Thyroid gland (tissue), 4 donors: ENCODE data around the gene MED14. TPM values are rescaled to one million over a fixed set of nuclear protein-coding genes. Genes with fewer than 3 reads are reported as not detected.

Experiments used
- DNase-seq, 2 donors: peaks; one replicate each; pipeline ENCODE4 v3.0.0-alpha.2; 2019
- H3K27ac ChIP-seq, 3 donors: fragments of 200-600 bp; sonication (generic); 1 replicate in 2 of 3; 2 replicates in 1 of 3; pipeline ENCODE4 v1.5.1; 2016 to 2019; ENCODE audit warnings: mild to moderate bottlenecking in 1 of 3, moderate library complexity in 1 of 3
- H3K27me3 ChIP-seq: fragments of 200-600 bp; sonication (generic); one replicate; pipeline ENCODE4 v1.5.1; 2019
- H3K36me3 ChIP-seq, 2 donors: fragments of 200-600 bp; sonication (generic); one replicate each; pipeline ENCODE4 v1.5.1; 2016 to 2019
- H3K4me1 ChIP-seq, 2 donors: fragments of 200-600 bp; sonication (generic); one replicate each; pipeline ENCODE4 v1.5.1; 2017 to 2019
- H3K4me3 ChIP-seq, 3 donors: fragments of 200-600 bp; sonication (generic); replicated peaks in 1 of 3; 1 replicate in 2 of 3; 2 replicates in 1 of 3; pipeline ENCODE4 v1.5.1; 2016; ENCODE audit warnings: mild to moderate bottlenecking in 1 of 3
- H3K9me3 ChIP-seq: fragments of 200-600 bp; sonication (generic); one replicate; pipeline ENCODE4 v1.5.1; 2017
- POLR2A ChIP-seq, 2 donors: fragments of 450-650 bp; IDR thresholded peaks; one replicate each; pipeline ENCODE4 v1.6.1; 2017; ENCODE audit warnings: antibody characterized with exemption in 2 of 2, mild to moderate bottlenecking in 2 of 2, moderate library complexity in 1 of 2
- WGBS, 2 donors: methylation state at CpG; one replicate each; pipeline ENCODE4 v1.1.5; 2017; 5-methylcytosine and 5-hydroxymethylcytosine counted together
- intact Hi-C: fragments of 100-400 bp; cut with DNase I; formaldehyde crosslinking; loops from one replicate; pipeline ENCODE4 v1.15.1; 2023
- total RNA-seq, 4 donors: library from RNA; depleted of rRNA; stranded (reverse); fragments of >200 nt; gene quantifications; one replicate each; pipeline ENCODE4 v1.2.3, GENCODE V29; 2016
- TF ChIP-seq, protein P1 (sequence below), 6 experiments: fragments of 200-600 bp in 3 of 6; fragments of 450-650 bp in 3 of 6; sonication (generic) in 3 of 6; IDR thresholded peaks; one replicate each; pipeline ENCODE4 v1.5.1; 2016 to 2019; ENCODE audit warnings: antibody characterized with exemption in 6 of 6, mild to moderate bottlenecking in 2 of 6, inconsistent platforms in 1 of 6, moderate library complexity in 1 of 6

Gene MED14
- total RNA-seq, 4 donors from 2014 or later, result 49.6 to 114 (median 78.3) TPM

DNA sequence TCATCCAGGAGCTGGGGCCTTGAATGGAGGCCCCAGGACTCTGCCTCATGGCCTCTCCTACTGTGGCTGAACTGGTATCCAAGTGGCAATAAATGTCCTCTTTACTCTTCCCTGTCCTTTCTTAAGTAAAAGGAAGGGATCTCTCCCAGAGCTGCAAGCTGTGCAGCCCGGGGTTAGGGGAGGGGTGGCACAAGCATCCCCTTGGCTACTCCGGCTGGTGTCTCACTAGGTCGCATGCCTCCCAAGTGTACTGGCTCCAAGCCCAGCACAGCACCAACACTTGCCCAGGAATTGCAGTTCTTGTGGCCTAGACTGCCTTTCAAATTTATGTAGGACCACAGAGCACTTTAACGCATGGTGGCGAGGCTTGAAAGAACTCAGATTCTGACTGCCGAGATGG, 44.7 kb upstream of the MED14 start:
- peak in 1 of 2 donors; percentile 3 for DNase-seq
- no peaks in the 10 kb centered on the region for H3K27me3 ChIP-seq
- 57 to 83% methylated on average over 3 to 4 of the region's 6 CpGs for WGBS, 2 donors
- TF ChIP-seq POLR2A (IDR thresholded peaks at IDR 0.05), result no peak
- TF ChIP-seq, protein P1, sequence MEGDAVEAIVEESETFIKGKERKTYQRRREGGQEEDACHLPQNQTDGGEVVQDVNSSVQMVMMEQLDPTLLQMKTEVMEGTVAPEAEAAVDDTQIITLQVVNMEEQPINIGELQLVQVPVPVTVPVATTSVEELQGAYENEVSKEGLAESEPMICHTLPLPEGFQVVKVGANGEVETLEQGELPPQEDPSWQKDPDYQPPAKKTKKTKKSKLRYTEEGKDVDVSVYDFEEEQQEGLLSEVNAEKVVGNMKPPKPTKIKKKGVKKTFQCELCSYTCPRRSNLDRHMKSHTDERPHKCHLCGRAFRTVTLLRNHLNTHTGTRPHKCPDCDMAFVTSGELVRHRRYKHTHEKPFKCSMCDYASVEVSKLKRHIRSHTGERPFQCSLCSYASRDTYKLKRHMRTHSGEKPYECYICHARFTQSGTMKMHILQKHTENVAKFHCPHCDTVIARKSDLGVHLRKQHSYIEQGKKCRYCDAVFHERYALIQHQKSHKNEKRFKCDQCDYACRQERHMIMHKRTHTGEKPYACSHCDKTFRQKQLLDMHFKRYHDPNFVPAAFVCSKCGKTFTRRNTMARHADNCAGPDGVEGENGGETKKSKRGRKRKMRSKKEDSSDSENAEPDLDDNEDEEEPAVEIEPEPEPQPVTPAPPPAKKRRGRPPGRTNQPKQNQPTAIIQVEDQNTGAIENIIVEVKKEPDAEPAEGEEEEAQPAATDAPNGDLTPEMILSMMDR (IDR thresholded peaks at IDR 0.05), result no peak
- no peaks in the 10 kb centered on the region for H3K9me3 ChIP-seq
- H3K4me1 ChIP-seq, result no peaks in the 10 kb centered on the region
- H3K27ac ChIP-seq, result no peak overlapping the region
- no peaks in the 10 kb centered on the region for H3K36me3 ChIP-seq
- no peak overlapping the region for H3K4me3 ChIP-seq
- intact Hi-C loops, result no loop called here

- intact Hi-C loops, result no loop called here
- peak in 1 of 2 donors; percentile 23 for DNase-seq
- Histone ChIP-seq H3K4me1 (no peaks in the 10 kb centered on the region), H3K36me3 (no peaks in the 10 kb centered on the region), H3K27me3 (no peaks in the 10 kb centered on the region), H3K27ac (no peak overlapping the region), H3K4me3 (no peak overlapping the region), H3K9me3 (no peaks in the 10 kb centered on the region)
- WGBS, 2 donors, result 34 to 73% methylated on average over 2 of the region's 4 CpGs
- TF ChIP-seq, protein P1 (IDR thresholded peaks at IDR 0.05), result no peak
- no peak for TF ChIP-seq POLR2A (IDR thresholded peaks at IDR 0.05)
Measured at GRCh38 chrX:40778861-40779575, 43.7 kb upstream of the MED14 start.

DNA sequence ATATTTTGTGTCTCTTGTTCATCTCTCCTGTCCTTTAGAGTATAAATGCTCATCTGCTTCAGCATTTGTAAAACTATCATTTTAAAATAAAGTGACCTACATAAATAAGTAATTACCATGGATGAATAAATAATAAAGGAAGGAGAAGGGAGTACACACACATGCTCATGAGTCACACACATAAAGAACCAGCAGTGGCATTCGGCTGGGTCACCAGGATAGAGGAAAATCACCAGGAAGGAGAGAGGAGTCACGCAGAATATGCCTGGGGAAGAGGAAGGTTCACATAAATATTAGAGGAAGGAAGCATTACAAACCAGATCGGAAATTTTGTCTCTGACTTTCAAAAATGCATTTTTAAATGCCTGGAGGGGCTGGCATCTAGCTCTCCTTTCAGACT, 38.5 kb upstream of the MED14 start:
- Histone ChIP-seq H3K9me3 (no peaks in the 10 kb centered on the region), H3K27me3 (no peaks in the 10 kb centered on the region), H3K4me3 (no peak overlapping the region), H3K36me3 (no peaks in the 10 kb centered on the region), H3K4me1 (no peaks in the 10 kb centered on the region), H3K27ac (no peak overlapping the region)
- no peak for DNase-seq
- intact Hi-C loops, result no loop called here
- TF ChIP-seq POLR2A (IDR thresholded peaks at IDR 0.05), result no peak
- TF ChIP-seq, protein P1 (IDR thresholded peaks at IDR 0.05), result no peak
- 57 to 72% methylated on average over 3 of the region's 3 CpGs for WGBS, 2 donors

DNA sequence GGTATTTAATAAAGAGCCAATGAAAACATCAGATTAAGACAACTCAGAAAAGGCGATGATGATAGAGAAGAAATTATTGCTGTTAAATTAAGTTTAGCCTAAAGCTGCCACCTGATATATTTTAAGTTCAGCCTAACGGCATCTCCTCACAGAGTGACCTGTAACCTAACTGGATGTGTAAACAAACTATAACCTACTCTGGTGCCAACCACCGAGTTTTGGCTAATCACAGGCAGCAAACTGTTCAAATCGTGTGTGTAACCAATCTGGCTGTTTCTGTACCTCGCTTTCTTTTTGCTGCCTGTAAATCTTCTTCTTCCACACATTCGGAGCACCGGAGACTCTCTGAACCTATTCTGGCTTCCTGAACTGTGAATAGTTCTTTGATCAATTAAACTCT, 37.8 kb upstream of the MED14 start:
- H3K4me3 ChIP-seq, result no peak overlapping the region

DNA sequence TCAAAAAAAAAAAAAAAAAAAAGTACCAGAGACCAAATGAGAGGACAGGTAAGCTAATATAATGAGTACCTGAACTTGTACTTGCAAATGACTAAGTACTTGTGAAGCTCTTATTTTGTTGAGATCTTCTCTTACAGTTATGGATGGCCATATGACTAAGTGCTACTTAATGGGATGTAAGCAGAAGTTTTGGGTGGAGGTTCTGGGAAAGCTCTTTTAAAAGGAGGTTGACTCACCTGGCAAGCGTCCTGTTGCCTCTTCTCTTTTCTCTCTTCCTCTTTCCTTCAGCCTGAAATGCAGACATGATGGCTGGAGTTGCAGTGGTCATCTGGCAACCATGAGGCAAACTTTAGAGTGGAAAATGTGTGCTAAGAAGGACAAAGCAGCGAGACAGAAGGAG, 36.9 kb upstream of the MED14 start:
- Histone ChIP-seq H3K9me3 (no peaks in the 10 kb centered on the region), H3K36me3 (no peaks in the 10 kb centered on the region), H3K27me3 (no peaks in the 10 kb centered on the region), H3K4me1 (no peaks in the 10 kb centered on the region), H3K27ac (no peak overlapping the region), H3K4me3 (no peak overlapping the region)
- intact Hi-C loops, result no loop called here
- TF ChIP-seq POLR2A (IDR thresholded peaks at IDR 0.05), result no peak
- TF ChIP-seq, protein P1 (IDR thresholded peaks at IDR 0.05), result no peak
- WGBS, 2 donors, result 70 to 76% methylated on average over 2 of the region's 2 CpGs
- no peak for DNase-seq

More for the DNA sequence above, 37.8 kb upstream of the MED14 start:
- H3K27me3 ChIP-seq, result no peaks in the 10 kb centered on the region
- no peak overlapping the region for H3K27ac ChIP-seq
- no peak for TF ChIP-seq POLR2A (IDR thresholded peaks at IDR 0.05)
- TF ChIP-seq, protein P1 (IDR thresholded peaks at IDR 0.05), result no peak
- 79 to 82% methylated on average over 7 of the region's 7 CpGs for WGBS, 2 donors
- H3K36me3 ChIP-seq, result no peaks in the 10 kb centered on the region
- DNase-seq, result no peak
- H3K4me1 ChIP-seq, result no peaks in the 10 kb centered on the region
- no peaks in the 10 kb centered on the region for H3K9me3 ChIP-seq
- intact Hi-C loops, result no loop called here
